Measurements from ENCODE around the gene TCF7L1.

- TF ChIP-seq POLR2A (IDR thresholded peaks at IDR 0.05; ENCODE audit: low read depth) (no peak), CTCF (IDR thresholded peaks at IDR 0.05) (no peak), POLR2AphosphoS5 (IDR thresholded peaks at IDR 0.05) (no peak), EP300 (IDR thresholded peaks at IDR 0.05) (no peak)
Measured at GRCh38 chr2:85167479-85167878, 34.3 kb downstream of the TCF7L1 start.

Measured in esophagus muscularis mucosa (tissue), 4 donors.